Left lobe of liver (tissue), 2 donors: ENCODE results near the gene NUFIP2. TPM values are rescaled to one million over a fixed set of nuclear protein-coding genes. Genes with fewer than 3 reads are reported as not detected.
"Not testable (repeated sequence)": the region's sequence is repeated elsewhere in the genome, so short reads cannot be mapped to it uniquely, and the experiment has no call there.

ENCODE experiments used
- ATAC-seq: fragments of 200-7000 bp; cut with Tn5 transposase; one replicate; pipeline ENCODE4 v1.9.1; 2020; ENCODE audit warnings: mild to moderate bottlenecking, moderate library complexity
- DNase-seq: peaks from one replicate; pipeline ENCODE4 v3.0.0-alpha.2; 2020; ENCODE audit warnings: low spot score
- total RNA-seq: library from RNA; stranded (reverse); gene quantifications from one replicate; pipeline ENCODE4 v1.2.1, GENCODE V29; 2021
- donor health status: DM: no; HTN: no; CAD: no; lungs with moderate emphysema.
- donor health status: DM: no; HTN: yes; CAD: no.

Gene NUFIP2
- total RNA-seq, 1 donor from 2014 or later: 16.4 TPM

GRCh38 chr17:29240968-29241963 lies 52.7 kb downstream of the NUFIP2 start:
- ATAC-seq (no peak), DNase-seq (no peak)

GRCh38 chr17:29240477-29240876 lies 53.5 kb downstream of the NUFIP2 start:
- DNase-seq: no peak
- no peak for ATAC-seq

GRCh38 chr17:29238133-29238850 lies 55.7 kb downstream of the NUFIP2 start:
- no peak for DNase-seq
- ATAC-seq: peak; percentile 85

- ATAC-seq (peak; percentile 75), DNase-seq (no peak)
Measured at GRCh38 chr17:29237476-29238132, 56.3 kb downstream of the NUFIP2 start.

GRCh38 chr17:29235904-29236303 lies 58.0 kb downstream of the NUFIP2 start:
- no peak for ATAC-seq

GRCh38 chr17:29234972-29235371 lies 59.0 kb downstream of the NUFIP2 start:
- not testable (repeated sequence) for ATAC-seq, DNase-seq

More at GRCh38 chr17:29235904-29236303, 58.0 kb downstream of the NUFIP2 start:
- DNase-seq: no peak

- DNase-seq (no peak), ATAC-seq (no peak)
Measured at GRCh38 chr17:29233301-29233700, 60.6 kb downstream of the NUFIP2 start.

GRCh38 chr17:29225396-29225795 lies 68.6 kb downstream of the NUFIP2 start:
- no peak for ATAC-seq
- no peak for DNase-seq

GRCh38 chr17:29221338-29221737 lies 72.6 kb downstream of the NUFIP2 start:
- not testable (repeated sequence) for DNase-seq, ATAC-seq

- ATAC-seq: peak; percentile 99
- peak; percentile 82 for DNase-seq
Measured at GRCh38 chr17:29219378-29220047, 74.4 kb downstream of the NUFIP2 start.

GRCh38 chr17:29216856-29217255 lies 77.1 kb downstream of the NUFIP2 start:
- DNase-seq: no peak
- no peak for ATAC-seq

GRCh38 chr17:29216181-29216580 lies 77.8 kb downstream of the NUFIP2 start:
- ATAC-seq (no peak), DNase-seq (no peak)

GRCh38 chr17:29215717-29216116 lies 78.2 kb downstream of the NUFIP2 start:
- no peak for DNase-seq
- no peak for ATAC-seq

- ATAC-seq (no peak), DNase-seq (no peak)
Measured at GRCh38 chr17:29215174-29215573, 78.8 kb downstream of the NUFIP2 start.

- DNase-seq (no peak), ATAC-seq (no peak)
Measured at GRCh38 chr17:29214215-29215146, 79.5 kb downstream of the NUFIP2 start.

GRCh38 chr17:29212681-29213121 lies 81.2 kb downstream of the NUFIP2 start:
- ATAC-seq (no peak), DNase-seq (no peak)

- DNase-seq (no peak), ATAC-seq (no peak)
Measured at GRCh38 chr17:29212094-29212631, 81.8 kb downstream of the NUFIP2 start.

GRCh38 chr17:29210879-29211278 lies 83.1 kb downstream of the NUFIP2 start:
- DNase-seq (no peak), ATAC-seq (no peak)

GRCh38 chr17:29209073-29209472 lies 84.9 kb downstream of the NUFIP2 start:
- DNase-seq (no peak), ATAC-seq (no peak)
